AG09309 (cell line): ENCODE data around the gene ARMC5.
A peak's percentile ranks its signal among the peaks of the same experiment; 100 is the strongest.

Experiments
- DNase-seq: peaks from one replicate; pipeline ENCODE4 v3.0.0-alpha.2; 2010; ENCODE audit warnings: low read depth
- H3K4me3 ChIP-seq: 2 replicates; pipeline ENCODE4 v1.5.1; 2011; ENCODE audit warnings: mild to moderate bottlenecking, low read depth, low read length, moderate library complexity; ENCODE audit not compliant: control insufficient read depth
- CTCF ChIP-seq: IDR thresholded peaks from 2 replicates; pipeline ENCODE4 v1.5.1; 2011; ENCODE audit warnings: mild to moderate bottlenecking, low read depth, low read length, inconsistent platforms; ENCODE audit not compliant: insufficient read depth, control insufficient read depth; ENCODE audit errors: missing control alignments

Gene ARMC5

GRCh38 chr16:31474173-31474714, 14.9 kb downstream of the ARMC5 start:
- no peak overlapping the region for H3K4me3 ChIP-seq
- DNase-seq = peak; percentile 84
- peak; percentile 28 for TF ChIP-seq CTCF

- DNase-seq = no peak
- TF ChIP-seq CTCF = no peak
- H3K4me3 ChIP-seq = no peak overlapping the region
These were observed 15.8 kb downstream of the ARMC5 start for GRCh38 chr16:31474773-31475738.

- no peak overlapping the region for H3K4me3 ChIP-seq
- DNase-seq = no peak
- TF ChIP-seq CTCF = no peak
These were observed 16.6 kb downstream of the ARMC5 start for GRCh38 chr16:31475946-31476302.

- TF ChIP-seq CTCF = no peak
- DNase-seq = no peak
- no peak overlapping the region for H3K4me3 ChIP-seq
These were observed 17.3 kb downstream of the ARMC5 start for GRCh38 chr16:31476303-31477219.

- no peak for DNase-seq
- no peak for TF ChIP-seq CTCF
- H3K4me3 ChIP-seq = no peak overlapping the region
These were observed 18.2 kb downstream of the ARMC5 start for GRCh38 chr16:31477220-31478216.
